OCI-LY7 (cell line): ENCODE results near the gene TMEM51. TPM values are rescaled to one million over a fixed set of nuclear protein-coding genes. Genes with fewer than 3 reads are reported as not detected.

Experiments used
- BruUV-seq: library from RNA; stranded (reverse); fragments of 400-500 nt; replicated peaks from 2 replicates; lab custom pipeline; 2021; lab: Mats Ljungman, UMichigan
- CTCF ChIA-PET: fragments of 300-600 bp; sonication (Branson Sonifier 250); formaldehyde crosslinking; loops from one replicate; lab custom pipeline; 2022; ENCODE audit warnings: antibody characterized with exemption; ENCODE audit not compliant: unreplicated experiment; lab: Charles Lee
- POLR2A ChIA-PET: fragments of 300-600 bp; sonication (Branson Sonifier 250); formaldehyde crosslinking; loops from one replicate; lab custom pipeline; 2022; ENCODE audit warnings: antibody characterized with exemption; lab: Charles Lee
- DNase-seq: peaks from one replicate; pipeline ENCODE4 v3.0.0-alpha.2; 2015; ENCODE audit warnings: low spot score
- H2AFZ ChIP-seq: fragments of 200-600 bp; sonication (generic), shearing (Covaris generic); 2 replicates; pipeline ENCODE4 v1.6.1; 2014; ENCODE audit warnings: mild to moderate bottlenecking, antibody characterized with exemption, low read length, moderate library complexity
- H3K27ac ChIP-seq: fragments of 200-600 bp; sonication (generic); 2 replicates; pipeline ENCODE4 v1.5.1; 2014; ENCODE audit warnings: mixed run types, low read depth, mild to moderate bottlenecking, moderate library complexity, low read length, inconsistent platforms; ENCODE audit not compliant: poor library complexity, severe bottlenecking
- H3K36me3 ChIP-seq: fragments of 200-600 bp; sonication (generic); 2 replicates; pipeline ENCODE4 v1.6.1; 2014; ENCODE audit warnings: mild to moderate bottlenecking, antibody characterized with exemption, low read length, moderate library complexity, mixed read lengths; ENCODE audit not compliant: insufficient read depth
- H3K4me1 ChIP-seq: fragments of 200-600 bp; sonication (generic); 2 replicates; pipeline ENCODE4 v1.5.1; 2014; ENCODE audit warnings: mild to moderate bottlenecking, low read length; ENCODE audit not compliant: insufficient read depth, poor library complexity, severe bottlenecking
- H3K4me2 ChIP-seq: fragments of 200-600 bp; sonication (generic); 2 replicates; pipeline ENCODE4 v1.6.1; 2014; ENCODE audit warnings: mild to moderate bottlenecking, low read length
- H3K4me3 ChIP-seq: fragments of 200-600 bp; sonication (generic); 2 replicates; pipeline ENCODE4 v1.5.1; 2014; ENCODE audit warnings: mild to moderate bottlenecking, low read depth, low read length; ENCODE audit not compliant: poor library complexity, severe bottlenecking
- H3K79me2 ChIP-seq: fragments of 200-600 bp; sonication (generic); 2 replicates; pipeline ENCODE4 v1.6.1; 2016; ENCODE audit warnings: low read depth, mild to moderate bottlenecking, low read length, moderate library complexity, mixed read lengths; ENCODE audit not compliant: insufficient read depth
- H3K9me2 ChIP-seq: fragments of 200-600 bp; sonication (generic); 2 replicates; pipeline ENCODE4 v1.6.1; 2016; ENCODE audit warnings: mild to moderate bottlenecking, low read length, mixed read lengths; ENCODE audit not compliant: insufficient read depth
- H3K9me3 ChIP-seq: fragments of 200-600 bp; sonication (generic); 2 replicates; pipeline ENCODE4 v1.6.1; 2014; ENCODE audit warnings: mild to moderate bottlenecking, mixed run types, low read length, mixed read lengths
- H4K20me1 ChIP-seq: fragments of 200-600 bp; sonication (generic); 2 replicates; pipeline ENCODE4 v1.6.1; 2014; ENCODE audit warnings: mild to moderate bottlenecking, antibody characterized with exemption, low read length, moderate library complexity, mixed read lengths; ENCODE audit not compliant: insufficient read depth
- CTCF ChIP-seq: fragments of 200-600 bp; sonication (generic); conservative IDR thresholded peaks from 2 replicates; pipeline ENCODE4 v1.5.1; 2014; ENCODE audit warnings: mild to moderate bottlenecking, antibody characterized with exemption, low read length, moderate library complexity, mixed read lengths
- EZH2phosphoT487 ChIP-seq: fragments of 200-600 bp; sonication (generic); IDR thresholded peaks from 2 replicates; pipeline ENCODE4 v1.6.1; 2018; ENCODE audit warnings: low read depth, borderline replicate concordance, mild to moderate bottlenecking, mixed run types, antibody characterized with exemption, low read length, moderate library complexity, mixed read lengths
- intact Hi-C: fragments of 100-400 bp; cut with micrococcal nuclease; formaldehyde crosslinking; loops from one replicate; pipeline ENCODE4 v1.10.0; 2022; ENCODE audit not compliant: unreplicated experiment
- total RNA-seq, 2 experiments: library from RNA; depleted of rRNA in 1 of 2; stranded (reverse); fragments of >200 nt in 1 of 2; shearing (Covaris generic) in 1 of 2; gene quantifications; 2 replicates each; pipeline ENCODE4 v1.2.3, GENCODE V29; 2014 to 2022

The TMEM51 gene
- total RNA-seq, 2 experiments from 2014 or later, result not detected

GRCh38 chr1:15218287-15219279 is 65.0 kb downstream of the TMEM51 start:
- no peaks in the 10 kb centered on the region for H3K4me1 ChIP-seq
- H2AFZ ChIP-seq, result no peak overlapping the region
- no peak overlapping the region for H3K4me3 ChIP-seq
- H3K9me2 ChIP-seq, result no peaks in the 10 kb centered on the region
- no peaks in the 10 kb centered on the region for H4K20me1 ChIP-seq
- H3K79me2 ChIP-seq, result no peaks in the 10 kb centered on the region
- TF ChIP-seq EZH2phosphoT487 (no peak), CTCF (no peak)
- no TSS peak for BruUV-seq
- POLR2A ChIA-PET, result no interaction called here
- H3K27ac ChIP-seq, result no peak overlapping the region
- CTCF ChIA-PET, result no interaction called here
- intact Hi-C loops, result no loop called here
- no peak overlapping the region for H3K4me2 ChIP-seq
- no peak for DNase-seq
- no peaks in the 10 kb centered on the region for H3K36me3 ChIP-seq
- H3K9me3 ChIP-seq, result peaks cover 6% of the 10 kb centered on the region; the same call in 1 of the 2 replicates

GRCh38 chr1:15219280-15220023 is 65.9 kb downstream of the TMEM51 start:
- Histone ChIP-seq H3K9me2 (no peaks in the 10 kb centered on the region), H4K20me1 (no peaks in the 10 kb centered on the region), H2AFZ (no peak overlapping the region), H3K4me3 (no peak overlapping the region), H3K4me1 (no peaks in the 10 kb centered on the region), H3K36me3 (no peaks in the 10 kb centered on the region), H3K9me3 (peaks cover 6% of the 10 kb centered on the region; the same call in 1 of the 2 replicates), H3K4me2 (no peak overlapping the region), H3K79me2 (no peaks in the 10 kb centered on the region), H3K27ac (no peak overlapping the region)
- TF ChIP-seq CTCF (no peak), EZH2phosphoT487 (no peak)
- no peak for DNase-seq
- no TSS peak for BruUV-seq
- CTCF ChIA-PET, result no interaction called here
- intact Hi-C loops, result no loop called here
- POLR2A ChIA-PET, result no interaction called here
